Right renal pelvis (tissue), 4 donors: Measurements from ENCODE around the gene FOXM1. TPM values are rescaled to one million over a fixed set of nuclear protein-coding genes. Genes with fewer than 3 reads are reported as not detected.

ENCODE experiments used
- polyA plus RNA-seq, 4 donors: library from polyadenylated mRNA; unstranded; fragments of 120-200 nt; gene quantifications; one replicate each; pipeline ENCODE4 v1.2.1, GENCODE V29; 2013; ENCODE audit not compliant: insufficient read length in 4 of 4

Gene FOXM1
- polyA plus RNA-seq, 4 donors: 26.6 to 31.3 (median 29.8) TPM

Other genes with a start within 250 kb of the FOXM1 start
- gene FKBP4, start 82.2 kb downstream of the FOXM1 start, polyA plus RNA-seq: 100 to 1,000 TPM; 132 to 164 (median 142) TPM
- gene ITFG2, start 64.5 kb downstream of the FOXM1 start, polyA plus RNA-seq: 10 to 100 TPM; 55.2 to 60.4 (median 60.1) TPM
- 10 to 100 TPM; 33.4 to 40.0 (median 34.4) TPM for gene NRIP2, start 42.1 kb downstream of the FOXM1 start, polyA plus RNA-seq
- under 1 TPM; 0.40 to 0.80 (median 0.64) TPM for gene TEX52, start 20.1 kb downstream of the FOXM1 start, polyA plus RNA-seq
- 10 to 100 TPM; 42.6 to 53.6 (median 44.0) TPM for gene RHNO1, start within 50 bp of the FOXM1 start, polyA plus RNA-seq
- 10 to 100 TPM; 31.1 to 39.4 (median 36.4) TPM for gene TULP3, start 13.7 kb upstream of the FOXM1 start, polyA plus RNA-seq
- 10 to 100 TPM; 16.9 to 23.7 (median 18.7) TPM for gene TEAD4, start 82.2 kb upstream of the FOXM1 start, polyA plus RNA-seq
- gene TSPAN9, start 200.2 kb upstream of the FOXM1 start, polyA plus RNA-seq: 100 to 1,000 TPM in 1 of 4 donors, 10 to 100 TPM in 3; 90.1 to 101 (median 97.8) TPM